ES-I3 (cell line): ENCODE measurements around the gene GNAZ.

Source experiments
- H3K36me3 ChIP-seq: 2 replicates; pipeline ENCODE4 v1.6.1; 2013; ENCODE audit warnings: mild to moderate bottlenecking, low read length, control low read depth, moderate library complexity; ENCODE audit not compliant: insufficient read depth
- H3K4me1 ChIP-seq: 2 replicates; pipeline ENCODE4 v1.6.1; 2013; ENCODE audit warnings: mild to moderate bottlenecking, control low read depth, low read length; ENCODE audit not compliant: insufficient read depth
- H3K9ac ChIP-seq: 2 replicates; pipeline ENCODE4 v1.6.1; 2013; ENCODE audit warnings: low read depth, mild to moderate bottlenecking, low read length, moderate library complexity
- H3K9me3 ChIP-seq: 2 replicates; pipeline ENCODE4 v1.6.1; 2013; ENCODE audit warnings: mild to moderate bottlenecking, low read length, moderate library complexity; ENCODE audit not compliant: control insufficient read depth, insufficient read depth

The GNAZ gene

DNA sequence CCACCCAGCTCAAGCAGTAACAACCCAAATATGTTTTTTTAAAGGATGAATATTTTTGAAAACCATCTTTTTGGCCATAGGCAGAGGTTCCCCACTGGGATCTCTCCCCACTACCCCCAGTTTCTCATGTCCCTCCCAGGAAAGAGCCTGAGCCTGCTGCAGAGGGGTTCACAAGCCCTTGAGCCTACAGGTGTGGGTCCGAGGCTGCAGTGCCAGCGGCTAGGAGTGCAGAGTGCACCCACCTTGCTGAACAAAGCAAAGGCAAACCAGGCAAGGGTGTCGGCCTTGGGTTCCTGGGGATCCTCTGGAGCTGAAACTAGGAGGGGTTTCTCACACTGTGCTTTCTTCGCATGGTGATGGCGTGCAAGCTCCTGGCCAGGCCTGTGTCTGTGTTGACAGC, 35.0 kb downstream of the GNAZ start:
- H3K4me1 ChIP-seq, result no peaks in the 10 kb centered on the region
- H3K9ac ChIP-seq, result no peak overlapping the region
- no peaks in the 10 kb centered on the region for H3K9me3 ChIP-seq
- no peaks in the 10 kb centered on the region for H3K36me3 ChIP-seq

DNA sequence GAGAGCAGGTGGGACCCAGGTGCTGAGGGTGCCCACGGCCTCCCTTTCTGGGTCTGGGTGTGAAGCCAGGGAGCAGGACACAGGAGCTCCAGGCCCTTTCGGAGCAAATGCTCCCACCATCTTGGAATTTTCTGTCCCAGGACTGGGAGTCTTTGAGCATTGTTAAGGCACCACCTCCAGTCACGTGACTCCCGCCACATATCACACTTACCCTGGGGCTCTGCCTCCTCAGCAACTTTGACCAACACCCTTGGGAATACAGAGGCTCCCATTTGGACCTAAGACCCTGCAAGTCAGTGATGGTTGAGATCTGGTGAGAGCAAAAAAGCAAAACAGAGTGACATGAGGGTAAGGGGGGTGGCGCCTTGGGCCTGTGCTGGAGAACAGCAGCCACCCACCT, 35.6 kb downstream of the GNAZ start:
- Histone ChIP-seq H3K9me3 (no peaks in the 10 kb centered on the region), H3K36me3 (no peaks in the 10 kb centered on the region), H3K4me1 (peaks cover 6% of the 10 kb centered on the region; the same call in 1 of the 2 replicates), H3K9ac (no peak overlapping the region)

DNA sequence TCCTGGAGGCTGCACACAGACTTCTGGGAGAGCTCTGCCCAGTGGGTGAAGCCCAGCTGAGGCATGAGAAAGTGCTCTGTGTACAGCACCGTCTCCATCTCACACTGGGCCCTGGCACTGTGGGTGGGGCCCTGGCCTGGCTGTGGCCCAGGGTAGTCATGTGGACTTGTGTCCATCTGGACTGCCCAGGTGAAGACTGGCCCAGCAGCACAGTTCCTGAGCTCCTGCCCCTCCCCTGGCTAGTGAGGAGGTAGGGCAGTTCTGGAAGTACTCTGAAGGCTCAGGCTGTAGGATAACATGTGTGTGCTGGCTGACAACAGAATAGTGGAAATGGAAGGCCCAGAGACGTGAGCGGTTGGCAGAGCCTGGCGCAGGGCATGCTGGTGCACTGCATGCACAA, 36.0 kb downstream of the GNAZ start:
- Histone ChIP-seq H3K9me3 (no peaks in the 10 kb centered on the region), H3K4me1 (peaks cover 10% of the 10 kb centered on the region; the same call in 1 of the 2 replicates), H3K36me3 (no peaks in the 10 kb centered on the region), H3K9ac (no peak overlapping the region)

DNA sequence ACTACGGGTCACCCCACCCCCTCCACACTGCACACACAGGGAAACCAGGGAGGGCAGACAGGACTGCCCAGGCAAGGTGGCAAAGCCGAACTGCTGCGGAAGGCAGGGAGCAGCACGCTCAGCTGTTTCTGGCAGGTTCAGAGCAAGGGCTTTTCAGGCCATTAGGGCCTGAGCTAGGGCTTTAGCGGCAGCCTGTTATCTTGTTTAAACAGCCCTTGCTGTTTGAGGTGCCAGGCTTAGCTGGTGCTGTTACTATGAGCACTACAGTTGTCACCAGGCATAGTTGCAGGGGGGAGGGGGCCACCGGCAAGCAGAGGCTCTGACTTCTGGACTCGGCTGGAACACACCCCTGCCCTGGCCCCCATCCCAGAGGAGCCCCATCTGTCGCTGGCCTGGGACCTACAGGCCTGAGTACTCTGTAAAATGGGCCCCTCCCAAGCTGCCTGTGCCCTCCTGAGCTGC, 36.6 kb downstream of the GNAZ start:
- no peaks in the 10 kb centered on the region for H3K36me3 ChIP-seq
- H3K9ac ChIP-seq, result no peak overlapping the region
- H3K9me3 ChIP-seq, result no peaks in the 10 kb centered on the region
- peaks cover 11% of the 10 kb centered on the region; the same call in 1 of the 2 replicates for H3K4me1 ChIP-seq

DNA sequence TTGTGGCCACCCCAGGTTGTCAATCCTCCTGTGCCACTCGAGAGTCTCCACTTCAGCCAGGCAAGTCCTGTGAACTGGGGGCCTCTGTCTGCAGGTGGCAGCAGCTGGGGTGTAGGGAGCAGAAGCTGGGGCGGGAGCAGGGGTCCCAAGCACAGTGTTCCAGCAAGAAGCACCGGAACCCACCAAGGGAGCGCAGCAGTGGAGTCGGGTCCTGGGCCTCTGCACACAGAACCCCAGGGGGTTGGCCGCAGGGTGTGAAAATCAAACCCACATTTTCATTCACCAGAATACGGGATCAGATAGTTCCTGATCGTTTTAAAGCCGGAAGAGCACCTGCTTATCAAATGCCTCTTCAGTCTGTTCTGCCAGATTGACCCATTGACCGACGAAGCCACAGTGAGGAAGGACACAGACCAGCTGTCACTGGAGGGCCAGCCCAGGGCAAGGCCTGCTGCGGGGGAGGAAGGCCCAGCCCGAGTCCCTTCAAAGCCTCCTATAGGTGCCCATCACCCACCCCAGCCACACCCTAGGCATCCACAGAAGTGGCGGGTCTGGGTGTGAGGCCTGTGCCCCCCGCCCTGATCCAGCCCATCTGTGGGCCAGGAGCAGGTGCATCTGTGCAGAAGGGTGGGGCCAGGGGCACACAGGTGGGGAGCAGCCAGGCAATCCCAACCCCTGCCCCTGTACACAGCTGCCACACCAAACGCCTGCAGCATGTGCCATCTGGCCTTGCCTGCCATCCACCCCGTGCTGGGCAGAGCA, 37.3 kb downstream of the GNAZ start:
- Histone ChIP-seq H3K9me3 (no peaks in the 10 kb centered on the region), H3K36me3 (no peaks in the 10 kb centered on the region), H3K9ac (no peak overlapping the region), H3K4me1 (peaks cover 11% of the 10 kb centered on the region; the same call in 1 of the 2 replicates)

DNA sequence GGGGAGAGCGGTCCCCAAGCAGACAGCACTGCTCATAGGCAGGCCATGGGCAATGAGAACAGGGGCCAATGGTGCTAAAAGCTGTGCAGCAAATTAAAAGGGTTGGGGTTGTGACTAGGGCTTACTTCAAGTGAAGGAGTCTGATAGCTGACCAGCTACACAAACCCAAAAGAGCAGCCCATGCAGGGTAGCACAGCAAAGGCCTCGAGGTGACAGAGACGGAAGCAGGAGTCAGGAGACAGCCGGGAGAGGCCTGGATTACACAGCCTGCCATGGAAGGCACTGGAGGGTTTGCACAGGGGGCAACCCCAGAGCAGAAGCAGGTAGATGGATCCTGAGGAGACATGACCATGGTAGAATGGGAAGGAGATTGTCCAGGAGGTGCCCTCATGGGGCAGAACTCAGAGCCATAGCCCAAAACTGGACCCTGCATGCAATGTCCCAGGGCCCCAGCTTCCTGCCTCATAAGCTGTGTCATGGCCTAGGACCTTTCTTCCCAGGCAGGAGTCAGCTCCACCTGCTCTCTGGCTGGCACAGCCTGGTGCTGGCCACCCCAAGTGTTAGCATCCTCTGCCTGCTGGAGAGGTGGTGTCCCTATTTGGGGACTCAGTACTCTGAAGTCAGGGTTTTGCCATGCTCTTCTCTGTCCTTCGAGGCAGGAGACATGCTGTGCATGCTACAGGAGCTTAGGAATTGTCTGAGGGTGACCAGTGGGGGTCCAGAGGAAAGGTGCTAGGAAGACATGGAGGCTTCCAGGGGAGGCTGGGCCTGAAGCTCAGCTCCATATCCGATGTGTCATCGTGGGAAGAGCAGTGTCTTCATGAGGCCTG, 38.1 kb downstream of the GNAZ start:
- peaks cover 11% of the 10 kb centered on the region; the same call in 1 of the 2 replicates for H3K4me1 ChIP-seq
- no peaks in the 10 kb centered on the region for H3K36me3 ChIP-seq

DNA sequence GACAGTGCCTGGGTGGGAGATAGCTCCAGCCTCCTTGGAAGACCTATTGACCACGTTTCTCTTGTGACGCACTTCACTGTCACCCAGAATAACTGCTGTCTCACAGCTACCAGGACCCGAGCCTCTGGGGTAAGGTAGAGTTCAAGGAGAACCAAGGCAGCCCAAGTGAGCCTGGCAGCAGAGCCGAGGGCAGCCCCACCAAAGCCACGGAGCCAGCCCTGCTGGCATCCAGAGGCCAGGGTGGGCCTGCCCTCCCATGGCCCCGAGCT, 38.7 kb downstream of the GNAZ start:
- Histone ChIP-seq H3K9me3 (no peaks in the 10 kb centered on the region), H3K36me3 (no peaks in the 10 kb centered on the region), H3K4me1 (peaks cover 11% of the 10 kb centered on the region; the same call in 1 of the 2 replicates), H3K9ac (no peak overlapping the region)

More for the DNA sequence above, 38.1 kb downstream of the GNAZ start:
- Histone ChIP-seq H3K9ac (no peak overlapping the region), H3K9me3 (no peaks in the 10 kb centered on the region)

DNA sequence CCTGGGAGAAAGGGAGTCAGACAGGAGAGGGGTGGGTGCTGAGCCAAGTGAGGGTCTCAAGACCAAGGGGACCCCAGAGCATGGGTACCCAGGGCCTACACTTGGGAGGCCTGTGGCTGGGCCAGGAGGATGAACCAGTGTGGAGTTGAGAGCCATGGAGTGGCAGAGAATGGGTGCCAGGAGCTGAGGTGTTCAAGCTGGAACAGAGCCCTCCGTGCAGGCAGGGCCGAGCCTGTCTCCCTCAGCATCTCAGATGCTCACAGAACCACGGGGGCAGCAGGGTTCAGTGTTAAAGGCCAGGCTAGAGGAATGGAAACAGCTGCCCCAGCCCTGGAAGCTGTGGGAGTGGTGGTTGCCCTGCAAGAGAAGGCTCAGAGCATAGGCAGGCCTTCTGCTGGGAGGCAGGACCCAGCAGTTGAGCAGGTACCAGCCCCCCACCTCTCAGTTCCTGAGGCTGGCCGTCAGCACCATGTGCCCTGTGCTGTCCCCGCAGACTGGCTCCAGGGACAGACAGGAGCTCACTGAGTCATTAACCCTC, 39.2 kb downstream of the GNAZ start:
- Histone ChIP-seq H3K9me3 (no peaks in the 10 kb centered on the region), H3K4me1 (peaks cover 11% of the 10 kb centered on the region; the same call in 1 of the 2 replicates)

DNA sequence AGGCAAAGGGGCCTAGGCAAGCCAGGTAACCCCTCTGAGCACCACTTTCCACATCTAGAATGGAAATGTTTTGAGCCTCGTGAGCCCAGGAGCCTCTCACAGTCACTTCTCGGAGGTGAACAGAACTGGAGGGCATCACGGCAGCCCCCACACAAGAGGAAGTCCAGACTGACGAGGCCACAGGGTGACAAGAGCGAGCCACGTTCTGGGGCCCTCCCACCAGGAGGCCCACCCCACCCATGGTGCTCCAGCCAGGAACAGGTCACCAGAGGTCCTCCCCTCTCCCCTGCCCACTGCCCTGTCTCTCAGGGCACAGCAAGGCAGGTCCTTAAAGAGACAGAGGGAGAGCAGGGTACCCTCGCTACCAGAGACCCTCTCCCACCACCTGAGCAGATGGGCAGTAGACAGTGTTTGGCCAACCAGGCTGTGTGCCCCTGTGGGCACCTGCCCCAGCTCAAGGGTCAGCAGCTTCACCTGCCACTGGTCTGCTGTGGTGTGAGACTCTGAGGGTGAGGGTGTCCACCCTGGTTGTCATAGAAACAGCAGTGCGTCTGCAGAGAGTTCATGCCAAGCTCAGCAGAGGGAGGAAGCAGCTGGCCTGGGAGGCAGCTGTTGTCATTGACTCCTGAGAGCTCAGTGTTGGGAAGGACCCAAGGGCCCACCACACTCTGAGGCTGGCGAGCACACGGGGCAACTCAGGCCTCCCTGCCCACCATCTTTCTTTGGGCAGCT, 40.0 kb downstream of the GNAZ start:
- H3K36me3 ChIP-seq, result no peaks in the 10 kb centered on the region
- no peaks in the 10 kb centered on the region for H3K9me3 ChIP-seq
- peaks cover 11% of the 10 kb centered on the region; the same call in 1 of the 2 replicates for H3K4me1 ChIP-seq
- H3K9ac ChIP-seq, result no peak overlapping the region

More for the DNA sequence above, 39.2 kb downstream of the GNAZ start:
- no peaks in the 10 kb centered on the region for H3K36me3 ChIP-seq
- no peak overlapping the region for H3K9ac ChIP-seq

DNA sequence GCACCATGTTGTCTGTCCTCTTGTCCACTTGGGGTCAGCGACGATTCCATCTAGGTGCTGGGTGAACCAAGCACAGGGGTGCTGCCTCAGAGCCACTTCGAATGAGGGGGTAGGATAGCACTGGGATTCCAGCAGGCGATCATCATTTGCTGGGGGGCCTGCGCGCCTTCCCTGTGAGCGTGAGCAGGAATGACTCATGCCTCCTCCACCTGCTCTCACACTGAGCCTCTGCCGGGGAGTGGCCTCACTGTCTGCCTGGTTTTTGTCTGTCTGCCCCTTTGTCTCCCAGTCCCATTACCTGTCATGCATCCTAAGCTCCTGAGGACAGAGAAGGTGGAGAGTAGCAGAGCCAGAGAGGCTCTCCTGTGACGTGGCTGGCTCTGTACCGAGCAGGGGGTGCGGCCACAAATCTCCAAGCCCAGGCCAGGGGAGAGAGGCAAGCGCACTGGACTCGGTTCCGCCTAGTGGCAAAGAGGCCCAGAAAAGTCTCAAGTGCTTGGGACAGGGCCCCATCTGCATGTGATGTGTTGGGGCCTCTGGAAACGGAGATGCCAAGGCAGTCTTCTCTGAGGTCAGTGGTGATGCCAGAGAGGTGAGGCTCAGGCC, 40.7 kb downstream of the GNAZ start:
- H3K9me3 ChIP-seq, result no peaks in the 10 kb centered on the region
- no peak overlapping the region for H3K9ac ChIP-seq
- H3K36me3 ChIP-seq, result no peaks in the 10 kb centered on the region
- peaks cover 11% of the 10 kb centered on the region; the same call in 1 of the 2 replicates for H3K4me1 ChIP-seq

DNA sequence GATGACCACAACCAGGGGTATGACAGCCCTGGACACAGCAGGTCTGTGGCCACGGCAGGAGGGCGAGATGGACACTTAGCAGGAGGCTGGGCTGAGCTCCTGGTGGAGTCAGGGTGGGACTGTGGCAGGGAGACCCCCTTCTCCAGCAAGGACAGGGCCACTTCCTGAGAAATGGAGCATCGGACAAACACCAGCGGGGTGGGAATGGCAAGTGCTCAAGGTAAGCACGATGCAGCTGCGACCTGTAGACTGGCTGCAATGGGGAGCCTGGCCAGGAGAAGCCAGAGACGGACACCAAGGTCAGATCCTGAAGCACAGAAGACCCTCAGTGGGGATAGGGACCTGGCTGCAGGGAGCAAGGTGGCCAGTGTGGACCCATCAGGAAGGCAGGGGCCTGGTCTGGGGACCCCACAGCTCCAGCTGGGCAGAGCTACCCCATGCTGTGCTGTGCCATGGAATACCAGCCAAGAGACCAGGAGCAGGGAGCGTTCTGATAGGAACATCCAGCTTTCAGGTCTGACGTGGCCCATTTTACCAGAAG, 42.2 kb downstream of the GNAZ start:
- peaks cover 11% of the 10 kb centered on the region; the same call in 1 of the 2 replicates for H3K4me1 ChIP-seq
- H3K9me3 ChIP-seq, result no peaks in the 10 kb centered on the region
- no peaks in the 10 kb centered on the region for H3K36me3 ChIP-seq
- no peak overlapping the region for H3K9ac ChIP-seq

DNA sequence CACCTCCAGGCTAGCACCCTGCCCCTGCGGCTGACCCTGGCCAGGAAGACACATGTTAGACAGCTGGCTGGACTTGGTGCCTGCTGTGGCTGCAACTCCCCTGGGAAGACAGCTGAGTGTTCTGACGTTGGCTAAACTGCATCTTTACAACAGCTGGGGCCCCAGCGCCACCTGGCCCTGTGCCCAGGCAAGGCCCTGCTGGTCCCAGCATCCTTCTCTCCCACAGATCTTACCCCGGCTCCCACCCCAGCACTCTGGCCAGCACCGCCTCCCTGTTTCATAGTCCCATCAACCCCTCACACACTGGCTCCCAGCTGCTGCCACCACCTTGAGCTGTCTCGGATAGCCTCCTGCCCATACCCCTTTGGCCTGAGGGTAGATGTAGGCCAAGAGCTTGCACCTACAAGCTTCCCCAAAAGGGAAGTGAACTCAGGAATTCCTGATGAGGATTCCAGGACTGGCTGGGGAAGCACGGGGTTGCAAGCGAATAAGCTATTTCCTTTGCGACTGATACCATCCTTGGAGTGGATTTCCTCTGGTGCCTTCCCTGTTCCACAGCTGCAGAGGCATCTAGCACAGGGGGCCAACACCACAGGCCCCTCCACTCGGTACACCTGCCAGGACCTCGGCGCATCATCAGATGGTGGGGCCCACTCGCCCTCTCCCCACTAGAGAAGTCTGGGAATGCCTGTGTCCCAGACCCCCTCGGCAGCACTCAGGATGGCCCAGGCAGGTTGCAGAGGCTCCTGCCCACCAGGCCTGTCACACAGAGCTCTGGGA, 42.9 kb downstream of the GNAZ start:
- H3K4me1 ChIP-seq, result peaks cover 11% of the 10 kb centered on the region; the same call in 1 of the 2 replicates
- no peak overlapping the region for H3K9ac ChIP-seq
- H3K36me3 ChIP-seq, result no peaks in the 10 kb centered on the region
- no peaks in the 10 kb centered on the region for H3K9me3 ChIP-seq
